GM21528 (cell line): Measurements from ENCODE around the gene C16orf46.
A peak's percentile ranks its signal among the peaks of the same experiment; 100 is the strongest.
"Not testable (repeated sequence)": the region's sequence is repeated elsewhere in the genome, so short reads cannot be mapped to it uniquely, and the experiment has no call there.

Experiments used
- ATAC-seq: cut with Tn5 transposase; IDR thresholded peaks from one replicate; pipeline ENCODE4 v1.9.1; 2021; ENCODE audit warnings: mild to moderate bottlenecking, moderate library complexity; ENCODE audit not compliant: unreplicated experiment, low FRiP score

The C16orf46 gene, protein sequence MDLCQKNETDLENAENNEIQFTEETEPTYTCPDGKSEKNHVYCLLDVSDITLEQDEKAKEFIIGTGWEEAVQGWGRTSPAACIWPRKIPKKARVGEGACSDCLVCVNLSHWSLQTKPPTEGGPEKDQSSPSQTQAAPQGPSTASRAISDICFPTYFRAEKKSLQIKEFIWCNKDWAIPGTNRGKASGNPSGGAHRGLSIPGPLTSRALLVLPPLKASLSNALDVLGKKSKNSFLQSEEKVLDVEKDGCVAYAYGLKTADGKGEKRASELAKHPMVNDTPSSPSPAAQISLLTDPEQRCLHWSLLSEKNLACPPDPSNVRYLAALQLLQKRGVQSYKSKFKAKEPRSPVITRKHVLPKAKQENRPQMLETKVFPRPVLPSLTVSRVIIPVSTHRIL

DNA sequence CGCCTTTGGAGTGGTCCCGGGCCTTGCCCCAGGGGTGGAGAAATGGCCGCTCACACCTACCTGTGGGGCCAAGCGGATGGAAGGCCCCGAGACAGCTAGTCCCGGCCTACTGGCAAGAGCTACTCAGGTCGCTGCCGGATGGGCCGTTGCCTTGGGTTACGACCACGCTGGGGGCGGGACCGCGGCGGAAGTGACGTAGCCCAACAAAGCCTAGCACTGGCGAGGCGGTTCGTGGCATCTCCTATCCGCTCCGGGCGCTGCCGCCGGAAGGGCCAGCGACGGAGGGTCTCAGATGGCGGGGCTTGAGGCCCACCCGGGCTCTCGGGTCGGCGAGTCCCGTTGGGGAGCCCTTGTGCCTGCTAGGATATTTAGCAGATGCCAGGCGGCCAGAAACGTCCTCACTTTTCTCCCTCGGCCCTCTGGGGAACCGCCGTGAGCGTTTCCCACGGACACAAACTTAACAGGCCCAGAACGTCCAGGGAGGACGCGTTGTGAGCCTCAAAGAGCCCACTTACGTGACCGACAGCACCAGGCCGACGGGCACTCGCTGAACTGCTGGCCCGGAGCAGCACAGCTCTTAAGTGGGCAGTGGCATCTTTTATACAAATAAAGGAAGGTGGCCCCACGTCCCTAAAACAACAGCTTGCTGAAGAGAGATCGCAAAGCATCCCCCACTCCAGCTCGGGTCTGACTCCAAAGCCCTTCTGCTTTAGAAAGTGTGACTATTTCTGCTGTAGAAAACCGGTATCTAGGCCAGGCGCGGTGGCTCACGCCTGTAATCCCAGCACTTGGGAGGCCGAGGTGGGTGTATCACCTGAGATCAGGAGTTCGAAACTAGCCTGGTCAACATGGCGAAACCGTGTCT is at the start of gene C16orf46:
Gene C16orf46, minus strand, starts transcription at position 163 of the 865 bp plus-strand sequence. CDS start 13,283 bp downstream, outside the sequence.
- peak; percentile 97 for ATAC-seq

DNA sequence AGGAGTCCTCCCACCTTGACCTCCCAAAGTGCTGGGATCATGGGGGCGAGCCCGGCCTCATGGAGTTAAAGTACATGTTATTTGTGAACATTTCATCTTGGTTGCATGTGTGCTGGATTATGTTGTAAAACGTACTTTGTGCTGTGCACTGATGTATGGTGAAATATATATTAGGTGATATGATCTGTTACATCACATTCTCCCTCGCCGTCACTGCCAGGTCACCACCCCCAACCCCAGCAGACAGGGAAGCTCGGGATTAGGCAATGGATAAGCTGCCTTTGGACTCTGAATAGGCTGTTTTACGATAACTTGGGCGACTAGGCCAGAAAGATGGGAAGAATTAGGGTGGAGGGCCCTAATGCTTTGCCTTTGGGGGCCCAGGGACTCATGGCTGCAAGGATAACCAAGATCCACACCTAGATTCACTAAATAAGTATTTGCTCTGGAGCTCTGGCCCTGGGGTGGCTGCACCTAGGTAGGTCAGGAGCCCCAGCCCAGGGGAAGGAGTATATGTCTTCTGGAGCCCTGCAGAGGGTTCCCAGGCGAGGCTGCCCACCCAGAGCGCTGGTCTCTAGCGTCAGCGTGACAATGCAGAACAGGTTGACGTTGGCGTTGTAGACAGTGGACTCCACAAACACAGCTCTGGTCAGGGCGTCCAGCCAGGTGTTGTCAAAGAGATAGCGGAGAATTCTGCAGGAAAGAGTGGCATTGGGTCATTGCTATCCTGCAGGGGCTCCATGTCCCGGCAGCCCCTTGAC is 46.2 kb upstream of the C16orf46 start:
- no peak for ATAC-seq

DNA sequence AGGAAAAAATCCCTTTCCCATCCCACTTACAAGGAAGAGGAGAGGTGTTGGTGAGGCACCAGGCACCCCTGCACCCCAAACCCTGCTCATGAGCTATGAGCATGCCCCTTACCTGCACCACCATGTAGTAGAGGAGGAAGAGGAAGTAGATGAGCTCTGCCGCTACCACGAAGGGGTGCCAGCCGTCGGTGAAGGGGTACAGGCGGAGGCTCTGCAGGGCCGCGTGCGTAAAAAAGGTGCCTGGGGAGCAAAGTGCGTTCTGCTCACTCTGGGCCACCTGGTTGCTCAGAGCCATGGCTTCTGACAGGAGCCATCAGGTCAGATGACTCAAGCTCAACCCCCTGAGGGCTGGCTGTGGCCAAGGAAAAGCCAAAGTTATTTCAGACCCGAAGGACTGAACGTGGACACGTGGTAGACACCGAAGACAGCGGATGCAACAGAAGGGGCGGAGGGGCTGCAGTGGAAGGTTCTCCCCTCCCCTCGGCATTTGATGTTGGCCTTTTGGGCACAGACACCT is 44.5 kb upstream of the C16orf46 start:
- ATAC-seq = no peak

DNA sequence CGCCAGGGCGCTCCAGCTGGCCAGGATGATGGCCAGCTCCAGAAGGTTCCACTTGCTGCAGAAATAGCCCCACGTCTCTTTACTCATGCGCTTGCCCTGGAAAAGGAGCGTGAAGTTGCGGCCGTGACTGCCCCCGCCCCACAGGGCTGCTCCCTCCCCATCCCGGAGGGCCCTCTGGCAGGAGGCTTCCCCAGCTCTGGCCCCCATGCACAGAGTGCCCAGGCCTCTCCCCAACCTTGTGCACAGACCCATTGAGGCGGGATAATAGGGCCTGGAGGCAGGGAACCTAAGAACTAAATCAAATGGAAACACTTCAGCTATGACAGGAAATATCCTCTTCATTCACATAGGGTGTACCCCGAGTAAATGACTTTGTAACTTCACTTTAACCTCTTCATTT is 40.4 kb upstream of the C16orf46 start:
- ATAC-seq = no peak

DNA sequence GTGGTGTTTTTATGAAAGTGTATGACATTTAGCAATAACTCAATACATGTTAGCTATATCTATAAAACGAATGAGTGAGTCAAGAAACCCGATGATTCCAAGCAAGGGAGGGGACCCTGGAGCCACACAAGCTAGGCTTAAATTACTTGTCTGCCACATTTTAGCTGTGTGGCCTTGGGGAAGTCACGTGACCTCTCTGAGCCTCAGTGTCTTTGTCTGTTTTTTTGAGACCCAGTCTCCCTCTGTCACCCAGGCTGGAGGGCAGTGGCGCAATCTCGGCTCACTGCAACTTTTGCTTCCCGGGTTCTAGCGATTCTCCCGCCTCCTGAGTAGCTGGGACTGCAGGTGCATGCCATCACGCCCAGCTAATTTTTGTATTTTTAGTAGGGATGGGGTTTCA is 39.2 kb upstream of the C16orf46 start:
- ATAC-seq = no peak

DNA sequence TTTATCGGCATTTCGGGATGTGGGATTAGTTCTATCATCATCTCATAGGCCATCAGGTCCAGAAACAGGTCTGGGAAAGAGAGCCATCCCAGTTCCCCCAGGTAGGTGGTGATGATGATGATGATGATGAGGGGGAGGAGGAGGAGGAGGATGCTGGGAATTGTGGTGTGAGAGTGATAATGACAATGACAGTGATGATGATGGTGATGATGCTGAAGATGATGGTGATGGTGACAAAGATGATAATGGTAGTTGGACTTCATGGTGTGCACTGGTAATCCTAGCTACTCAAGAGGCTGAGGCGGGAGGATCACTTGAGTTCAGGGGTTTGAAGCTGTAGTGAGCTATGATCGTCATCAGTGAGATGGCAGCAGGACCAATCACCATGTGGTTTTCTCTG is 35.4 kb upstream of the C16orf46 start:
- ATAC-seq = no peak

DNA sequence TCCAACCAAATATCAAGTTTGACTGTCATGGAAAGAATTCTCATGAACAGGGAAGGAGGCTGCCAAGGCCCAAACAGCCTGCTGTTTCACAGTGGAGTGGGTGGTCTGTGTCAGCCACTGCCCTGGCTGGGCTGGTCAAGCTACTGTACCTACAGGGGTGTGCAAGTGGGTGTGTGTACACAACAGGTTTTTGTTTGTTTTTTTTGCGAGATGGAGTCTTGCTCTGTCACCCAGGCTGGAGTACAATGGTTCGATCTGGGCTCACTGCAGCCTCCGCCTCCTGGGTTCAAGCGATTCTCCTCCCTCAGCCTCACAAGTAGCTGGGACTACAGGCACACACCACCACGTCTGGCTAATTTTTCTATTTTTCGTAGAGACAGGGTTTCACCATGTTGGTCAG is 32.2 kb upstream of the C16orf46 start:
- not testable (repeated sequence) for ATAC-seq

DNA sequence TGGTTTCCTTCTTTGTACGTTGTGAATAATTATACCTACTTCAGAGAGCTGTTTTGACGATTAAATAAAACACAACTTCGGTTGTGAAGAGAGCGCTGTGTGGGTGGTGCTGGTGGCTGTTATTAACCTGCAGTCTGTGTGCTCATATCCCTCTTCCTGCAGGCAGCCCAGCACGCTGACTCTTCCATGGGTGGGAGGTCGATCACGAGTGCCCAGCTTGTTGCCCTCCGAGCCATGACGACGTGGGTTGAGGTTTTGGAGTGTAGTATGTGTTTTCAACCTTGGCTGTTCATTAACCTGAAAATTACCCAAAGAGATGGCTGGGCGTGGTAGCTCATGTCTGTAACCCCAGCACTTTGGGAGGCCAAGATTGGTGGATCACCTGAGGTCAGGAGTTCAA is 30.5 kb upstream of the C16orf46 start:
- no peak for ATAC-seq

DNA sequence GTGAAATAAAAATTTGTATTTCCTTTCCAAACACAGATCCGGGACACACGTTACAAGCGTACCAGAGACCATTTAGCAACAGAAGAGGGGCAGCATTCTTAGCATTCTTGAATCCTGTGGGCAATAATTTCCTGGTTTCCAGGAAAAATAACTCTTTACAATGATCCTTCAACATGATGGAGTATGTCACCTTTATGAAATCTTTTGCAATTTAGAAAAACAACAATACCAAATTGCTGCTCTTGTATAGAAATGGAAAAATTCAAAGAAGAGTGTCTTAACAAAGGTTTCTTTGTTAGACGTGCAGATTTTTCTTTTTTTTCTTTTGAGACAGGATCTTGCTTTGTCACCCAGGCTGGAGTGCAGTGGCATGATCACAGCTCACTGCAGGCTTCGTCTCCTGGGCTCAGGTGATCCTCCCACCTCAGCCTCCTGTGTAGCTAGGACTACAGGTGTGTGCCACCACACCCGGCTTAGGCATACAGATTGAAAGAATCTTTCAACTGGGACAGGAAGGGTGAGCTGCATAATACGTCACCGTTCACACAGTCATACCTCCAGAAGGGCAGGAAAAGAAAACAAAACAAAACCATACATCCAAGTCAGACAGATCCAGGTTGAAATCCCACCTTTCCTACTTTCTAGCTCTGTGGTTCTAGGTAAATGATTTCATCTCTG is 29.9 kb upstream of the C16orf46 start:
- no peak for ATAC-seq

DNA sequence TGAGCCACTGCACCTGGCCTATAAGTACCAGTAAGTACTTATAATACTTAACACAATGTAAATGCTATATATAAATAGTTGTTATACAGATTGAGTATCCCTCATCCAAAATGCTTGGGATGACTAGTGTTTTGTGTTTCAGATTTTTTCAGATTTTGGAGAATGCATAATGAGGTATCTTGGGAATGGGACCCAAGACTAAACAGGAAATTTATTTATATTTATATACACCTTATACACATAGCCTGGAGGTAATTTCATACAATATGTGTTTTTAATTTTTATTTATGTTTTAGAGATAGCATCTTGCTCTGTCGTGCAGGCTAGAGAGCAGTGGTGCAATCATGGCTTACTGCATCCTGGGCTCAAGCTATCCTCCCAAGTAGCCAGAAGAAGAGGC is 28.9 kb upstream of the C16orf46 start:
- ATAC-seq = no peak

DNA sequence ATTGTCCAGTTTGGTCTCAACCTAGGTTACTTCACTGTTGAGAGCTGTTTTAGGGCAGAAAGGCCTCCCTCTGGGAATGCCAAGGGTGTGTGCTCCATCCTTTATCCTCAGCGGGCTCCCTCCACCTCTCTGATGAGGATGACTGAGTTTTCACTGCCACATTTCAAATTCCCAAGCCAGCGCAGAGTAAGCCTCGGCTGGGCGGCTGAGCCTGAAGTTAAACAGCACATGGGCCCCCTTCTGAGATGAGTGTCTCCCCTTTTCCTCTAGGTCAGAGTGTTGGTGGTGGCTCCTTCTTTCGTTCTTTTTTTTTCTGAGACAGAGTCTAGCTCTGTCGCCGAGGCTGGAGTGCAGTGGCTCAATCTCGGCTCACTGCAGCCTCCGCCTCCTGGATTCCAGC is 24.7 kb upstream of the C16orf46 start:
- no peak for ATAC-seq

DNA sequence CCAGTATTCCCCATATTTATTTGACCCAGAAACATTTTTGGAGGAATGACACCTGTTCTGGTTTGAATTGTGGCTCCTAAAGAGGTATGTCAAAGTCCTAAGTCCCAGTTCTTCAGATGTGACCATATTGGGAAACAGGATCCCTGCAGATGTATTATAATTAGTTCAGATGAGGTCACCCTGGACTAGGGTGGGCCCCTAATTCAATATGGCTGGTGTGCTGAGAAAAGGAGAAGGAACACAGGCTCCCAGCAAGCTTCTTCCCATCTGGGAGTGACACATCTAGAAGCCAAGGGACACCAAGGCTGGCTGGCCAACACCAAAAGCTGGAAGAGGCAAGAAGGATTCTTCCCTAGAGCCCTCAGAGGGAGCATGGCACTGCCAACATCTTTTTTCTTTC is 22.9 kb upstream of the C16orf46 start:
- ATAC-seq = no peak

DNA sequence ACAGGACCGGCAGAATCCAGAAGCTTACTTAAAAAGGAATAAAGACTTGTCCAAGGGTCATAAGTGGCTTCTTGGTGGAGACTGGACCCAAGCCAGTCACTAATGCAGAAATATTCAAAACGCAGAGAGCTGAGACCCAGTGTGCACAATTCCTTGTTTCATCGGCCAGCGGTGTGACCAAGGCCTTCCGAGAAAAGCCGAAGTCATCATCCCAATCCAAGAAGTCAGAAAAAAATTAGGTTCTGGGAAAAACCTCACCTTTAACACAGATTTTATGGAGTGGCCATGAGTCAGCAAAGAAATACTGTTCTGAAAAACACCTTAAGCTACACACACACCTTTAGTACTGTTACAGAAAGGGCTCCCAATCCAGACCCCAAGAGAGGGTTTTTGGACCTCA is 20.2 kb upstream of the C16orf46 start:
- ATAC-seq = no peak

DNA sequence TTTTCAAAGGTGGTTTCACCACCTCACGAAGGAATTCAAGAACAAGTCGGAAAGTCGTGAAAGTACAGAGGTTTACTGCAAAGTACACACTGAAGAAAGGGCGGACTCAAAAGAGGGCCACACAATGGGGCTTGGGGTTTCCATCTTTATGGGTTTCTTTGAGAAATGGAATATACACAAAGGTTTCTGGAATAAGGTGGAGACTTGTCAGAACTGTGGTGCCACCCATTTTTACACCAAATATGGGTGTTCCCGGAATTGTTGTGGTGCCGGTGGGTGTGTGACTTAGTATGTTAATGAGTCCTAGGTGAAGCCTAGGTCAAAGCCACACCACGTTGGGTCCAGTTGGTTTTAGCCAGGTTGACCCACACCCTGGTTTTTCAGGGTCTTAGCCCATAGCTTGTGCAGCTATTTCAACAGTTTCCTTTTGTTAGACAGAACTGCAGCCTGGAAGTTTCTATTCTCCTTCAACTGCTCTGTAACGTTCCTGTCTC is 19.7 kb upstream of the C16orf46 start:
- ATAC-seq = no peak

DNA sequence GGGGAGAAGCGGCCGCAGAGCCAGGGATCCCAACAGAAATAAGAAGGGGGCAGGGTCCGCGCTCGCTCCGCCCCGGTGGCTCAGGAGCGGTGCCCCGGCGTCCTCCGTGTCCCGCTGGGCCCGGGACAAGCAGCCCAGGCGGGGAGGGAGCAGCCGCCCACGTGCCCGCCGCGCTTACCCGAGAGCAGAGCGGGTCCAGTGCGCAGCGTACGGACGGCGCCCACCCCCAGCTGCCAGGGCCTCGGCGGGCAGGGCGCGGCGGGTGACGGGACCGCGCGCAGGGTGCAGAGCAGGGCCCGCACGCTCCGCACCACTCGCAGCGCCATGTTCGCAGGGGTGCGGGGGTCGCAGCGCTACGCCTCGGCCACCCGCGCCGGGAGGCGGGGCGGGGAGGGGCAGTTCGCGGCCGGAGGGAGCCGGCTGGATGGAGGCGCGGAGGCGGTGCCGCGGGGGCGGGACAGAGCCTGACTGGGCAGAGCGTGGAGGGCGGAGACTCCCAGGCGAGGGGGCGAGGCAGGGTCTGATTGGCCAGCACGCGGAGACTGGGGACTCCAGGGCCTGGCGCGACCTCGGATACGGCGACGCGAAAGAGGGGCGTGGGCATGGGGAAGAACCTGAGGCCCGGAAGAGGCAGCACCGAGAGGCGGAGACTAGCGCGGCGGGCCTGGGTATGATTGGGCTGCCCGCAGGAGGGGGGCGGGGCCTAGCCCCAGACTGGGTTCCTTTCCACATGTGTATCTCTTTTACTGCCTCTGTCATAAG is 19.1 kb upstream of the C16orf46 start, which contains the start of gene GCSH:
Gene GCSH, minus strand, starts transcription at position 443 of the 762 bp plus-strand sequence. Its CDS starts 117 bp downstream, at position 326.
- ATAC-seq = peak; percentile 98

DNA sequence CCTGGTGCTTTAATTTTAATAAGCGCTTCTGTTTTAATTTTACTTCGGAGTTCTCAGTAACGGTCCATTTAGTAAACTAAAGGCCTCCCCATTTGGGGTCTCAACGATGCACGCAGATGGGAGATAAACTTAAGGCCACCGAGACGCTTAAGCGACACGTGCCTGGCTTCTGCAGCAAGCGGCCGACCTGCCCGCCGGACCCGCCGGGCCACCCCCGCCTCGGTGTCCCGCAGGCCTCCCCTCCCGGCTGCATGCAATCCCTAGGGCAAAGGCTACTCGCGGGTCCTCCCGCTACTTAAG is 18.6 kb upstream of the C16orf46 start:
- ATAC-seq = peak; percentile 13

DNA sequence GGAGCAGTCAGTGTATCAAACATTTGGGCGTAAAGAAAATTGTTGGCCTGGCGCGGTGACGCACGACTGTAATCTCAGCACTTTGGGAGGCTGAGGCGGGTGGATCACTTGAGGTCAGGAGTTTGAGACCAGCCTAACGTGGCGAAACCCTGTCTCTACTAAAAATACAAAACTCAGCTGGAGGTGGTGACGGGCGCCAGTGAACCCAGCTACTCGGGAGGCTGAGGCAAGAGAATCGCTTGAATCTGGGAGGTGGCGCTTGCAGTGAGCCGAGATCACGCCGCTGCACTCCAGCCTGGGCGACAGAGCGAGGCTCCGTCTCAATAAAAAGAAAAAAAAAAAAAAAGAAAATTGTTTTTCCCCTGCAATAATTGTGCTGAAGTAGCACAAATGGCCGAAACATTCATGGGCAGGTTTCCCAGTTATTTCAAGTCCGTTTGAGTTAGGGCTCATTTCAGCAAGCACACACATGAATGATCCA is 17.8 kb upstream of the C16orf46 start:
- ATAC-seq = no peak

DNA sequence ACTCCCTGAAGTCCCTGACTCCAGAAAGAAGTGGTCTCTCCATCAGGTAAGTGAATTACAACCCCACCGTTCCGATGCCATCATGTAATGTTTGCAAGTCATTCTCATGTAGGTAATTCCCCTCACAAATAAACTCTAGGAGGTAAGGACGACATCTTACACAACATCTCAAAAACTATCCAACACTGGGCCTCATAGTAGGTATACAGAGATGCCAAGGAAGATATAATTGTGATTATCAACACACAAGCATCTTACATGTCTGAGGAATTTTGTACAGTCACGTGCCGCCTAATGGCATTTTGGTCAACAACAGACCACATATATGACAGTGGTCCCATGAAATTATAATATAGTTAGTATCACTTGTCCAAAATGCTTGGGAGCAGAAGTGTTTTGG is 11.8 kb upstream of the C16orf46 start:
- ATAC-seq = no peak

DNA sequence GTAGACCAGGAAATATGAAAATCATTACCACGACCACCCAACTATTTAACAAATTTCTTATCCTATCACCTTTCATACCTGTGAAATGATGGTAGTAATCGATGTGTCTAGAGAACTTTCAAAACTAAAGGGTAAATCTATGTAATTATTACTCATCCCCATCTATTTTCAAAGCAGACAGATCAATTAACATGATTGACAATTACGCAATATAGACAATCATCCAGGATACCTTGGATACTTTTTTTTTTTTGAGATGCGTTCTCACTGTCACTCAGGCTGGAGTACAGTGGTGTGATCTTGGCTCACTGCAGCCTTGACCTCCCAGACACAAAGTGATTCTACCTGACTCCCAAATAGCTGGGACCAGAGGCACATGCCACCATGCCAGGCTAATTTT is 4.0 kb upstream of the C16orf46 start:
- ATAC-seq = no peak
